BJ (cell line): ENCODE measurements around the gene RHBDF1. TPM values are rescaled to one million over a fixed set of nuclear protein-coding genes. Genes with fewer than 3 reads are reported as not detected.
A peak's percentile ranks its signal among the peaks of the same experiment; 100 is the strongest.

Source experiments
- CTCF ChIA-PET: fragments of 350-600 bp; formaldehyde crosslinking; extraction: SDS; loops from one replicate; lab custom pipeline; 2021; ENCODE audit warnings: antibody characterized with exemption, inconsistent platforms; lab: Yijun Ruan, JAX
- POLR2A ChIA-PET: fragments of 300-600 bp; sonication (Branson Sonifier 250); formaldehyde crosslinking; extraction: SDS; loops from one replicate; lab custom pipeline; 2021; ENCODE audit warnings: antibody characterized with exemption; lab: Charles Lee
- DNase-seq: peaks from one replicate; pipeline ENCODE4 v3.0.0-alpha.2; 2011; ENCODE audit warnings: low read depth
- H3K27me3 ChIP-seq: 2 replicates; pipeline ENCODE4 v1.6.0; 2011; ENCODE audit warnings: low read length; ENCODE audit not compliant: control insufficient read depth, insufficient read depth
- H3K36me3 ChIP-seq: 2 replicates; pipeline ENCODE4 v1.5.1; 2011; ENCODE audit warnings: low read length; ENCODE audit not compliant: control insufficient read depth, insufficient read depth
- H3K4me3 ChIP-seq: 2 replicates; pipeline ENCODE4 v1.5.1; 2011; ENCODE audit warnings: low read depth, mild to moderate bottlenecking, control low read depth, low read length
- CTCF ChIP-seq: IDR thresholded peaks from 2 replicates; pipeline ENCODE4 v1.5.1; 2011; ENCODE audit warnings: low read depth, mild to moderate bottlenecking, control low read depth, inconsistent platforms, low read length, moderate library complexity; ENCODE audit not compliant: insufficient read depth
- polyA plus RNA-seq: library from polyadenylated mRNA; depleted of rRNA; stranded (reverse); fragments of >200 nt; gene quantifications from 2 replicates; pipeline ENCODE4 v1.2.3, GENCODE V29; 2011

The RHBDF1 gene
- polyA plus RNA-seq, 1 experiment, result 94.2 TPM

GRCh38 chr16:83781-84615, 11.6 kb upstream of the RHBDF1 start:
- Histone ChIP-seq H3K36me3 (peaks cover 39% of the 10 kb centered on the region), H3K27me3 (no peaks in the 10 kb centered on the region), H3K4me3 (no peak overlapping the region)
- no peak for TF ChIP-seq CTCF
- ChIA-PET POLR2A (no interaction called here), CTCF (interaction anchor here (1.3 to 17.6 kb wide), 6 partner anchors 10 to 23 kb away, joined by 3 to 544 read pairs (median 6); partner anchors contain the start of genes MPG and RHBDF1)
- DNase-seq, result no peak

GRCh38 chr16:83060-83603, 10.7 kb upstream of the RHBDF1 start:
- Histone ChIP-seq H3K4me3 (no peak overlapping the region), H3K27me3 (no peaks in the 10 kb centered on the region), H3K36me3 (peaks cover 32% of the 10 kb centered on the region)
- TF ChIP-seq CTCF, result no peak
- ChIA-PET POLR2A (no interaction called here), CTCF (interaction anchor here (1.4 to 17.6 kb wide), 3 partner anchors 14 to 18 kb away, joined by 3 to 544 read pairs (median 7); partner anchors contain the start of genes MPG and RHBDF1)
- no peak for DNase-seq

- no peak for DNase-seq
- ChIA-PET CTCF (interaction anchor here (6.4 to 21.0 kb wide), 2 partner anchors 13 to 14 kb away, joined by 57 to 544 read pairs; no protein-coding TSS in a partner anchor), POLR2A (no interaction called here)
- H3K27me3 ChIP-seq, result no peaks in the 10 kb centered on the region
- TF ChIP-seq CTCF, result no peak
- peak overlapping the region; percentile 74 for H3K4me3 ChIP-seq
- peaks cover 18% of the 10 kb centered on the region for H3K36me3 ChIP-seq
These were observed 7.0 kb upstream of the RHBDF1 start for GRCh38 chr16:79151-80054.

- DNase-seq, result no peak
- no peak for TF ChIP-seq CTCF
- CTCF ChIA-PET, result interaction anchor here (0.6 to 21.0 kb wide), 3 partner anchors 13 to 21 kb away, joined by 3 to 544 read pairs (median 57); no protein-coding TSS in a partner anchor
- no peaks in the 10 kb centered on the region for H3K27me3 ChIP-seq
- POLR2A ChIA-PET, result no interaction called here
- H3K36me3 ChIP-seq, result peaks cover 13% of the 10 kb centered on the region
- H3K4me3 ChIP-seq, result peak overlapping the region; percentile 74
These were observed 6.2 kb upstream of the RHBDF1 start for GRCh38 chr16:78444-79150.
